Measurements from ENCODE around the gene MARCKS.

MARCKS gene

GRCh38 chr6:113856625-113857555 lies at the start of gene MARCKS:
MARCKS (plus strand) TSS chr6:113857345; CDS start chr6:113857746, 401 bp downstream.
- DNase-seq = peak; percentile 81

- DNase-seq = peak; percentile 24
Measured at GRCh38 chr6:113809826-113810225, 47.3 kb upstream of the MARCKS start.

GRCh38 chr6:113813142-113813541 lies 44.0 kb upstream of the MARCKS start:
- DNase-seq = no peak

- no peak for DNase-seq
Measured at GRCh38 chr6:113818578-113818977, 38.6 kb upstream of the MARCKS start.

GRCh38 chr6:113819169-113819830 lies 37.8 kb upstream of the MARCKS start:
- no peak for DNase-seq

- DNase-seq = no peak
Measured at GRCh38 chr6:113820761-113821160, 36.4 kb upstream of the MARCKS start.

- DNase-seq = no peak
Measured at GRCh38 chr6:113821445-113821844, 35.7 kb upstream of the MARCKS start.

- no peak for DNase-seq
Measured at GRCh38 chr6:113823916-113824315, 33.2 kb upstream of the MARCKS start.

- no peak for DNase-seq
Measured at GRCh38 chr6:113824411-113824810, 32.7 kb upstream of the MARCKS start.

- no peak for DNase-seq
Measured at GRCh38 chr6:113824866-113825265, 32.3 kb upstream of the MARCKS start.

- no peak for DNase-seq
Measured at GRCh38 chr6:113825781-113826180, 31.4 kb upstream of the MARCKS start.

GRCh38 chr6:113828984-113829695 lies 28.0 kb upstream of the MARCKS start:
- DNase-seq = no peak

- DNase-seq = no peak
Measured at GRCh38 chr6:113829696-113830045, 27.5 kb upstream of the MARCKS start.

- no peak for DNase-seq
Measured at GRCh38 chr6:113830140-113830539, 27.0 kb upstream of the MARCKS start.

GRCh38 chr6:113833537-113833936 lies 23.6 kb upstream of the MARCKS start:
- DNase-seq = no peak

- no peak for DNase-seq
Measured at GRCh38 chr6:113837170-113837569, 20.0 kb upstream of the MARCKS start.

GRCh38 chr6:113842165-113842564 lies 15.0 kb upstream of the MARCKS start:
- DNase-seq = no peak

GRCh38 chr6:113843500-113844073 lies 13.6 kb upstream of the MARCKS start:
- DNase-seq = no peak

GRCh38 chr6:113846577-113846976 lies 10.6 kb upstream of the MARCKS start:
- no peak for DNase-seq

- no peak for DNase-seq
Measured at GRCh38 chr6:113847447-113847846, 9.7 kb upstream of the MARCKS start.

GRCh38 chr6:113848280-113848679 lies 8.9 kb upstream of the MARCKS start:
- no peak for DNase-seq

- no peak for DNase-seq
Measured at GRCh38 chr6:113848811-113849210, 8.3 kb upstream of the MARCKS start.

- DNase-seq = no peak
Measured at GRCh38 chr6:113853252-113853651, 3.9 kb upstream of the MARCKS start.

All from hematopoietic multipotent progenitor cell treated with erythropoietin and hydrocortisone succinate and interleukin-3 and kit ligand, for 6 days (in vitro differentiated cells).